Activated T-helper 1 cell treated with anti-CD3 and anti-CD28 coated beads, Interleukin-12 subunit alpha, Interleukin-12 subunit beta, Interleukin-2, Interleukin-4 antibody, amounts not matched to agents 30 ng/mL and 10 ng/mL and 1 ng/mL, durations not matched to agents 14 hours and 24 hours and 36 hours (primary cell): ENCODE measurements around the gene TMEM247. TPM values are rescaled to one million over a fixed set of nuclear protein-coding genes. Genes with fewer than 3 reads are reported as not detected.
A peak's percentile ranks its signal among the peaks of the same experiment; 100 is the strongest.

Experiments
- DNase-seq: peaks from one replicate; pipeline ENCODE4 v3.0.0; 2021; ENCODE audit warnings: low spot score
- H3K27ac Mint-ChIP-seq: one replicate; pipeline ENCODE4 v1.8.0; 2021; ENCODE audit warnings: mild to moderate bottlenecking, mixed read lengths
- H3K27me3 Mint-ChIP-seq: one replicate; pipeline ENCODE4 v1.8.0; 2022; ENCODE audit warnings: mild to moderate bottlenecking, moderate library complexity, mixed read lengths; ENCODE audit not compliant: insufficient read depth
- H3K36me3 Mint-ChIP-seq: one replicate; pipeline ENCODE4 v1.8.0; 2021; ENCODE audit warnings: low read depth, mixed read lengths
- H3K4me1 Mint-ChIP-seq: one replicate; pipeline ENCODE4 v1.8.0; 2021; ENCODE audit warnings: low read depth, mixed read lengths
- H3K4me3 Mint-ChIP-seq: one replicate; pipeline ENCODE4 v1.8.0; 2021; ENCODE audit warnings: mild to moderate bottlenecking, moderate library complexity, mixed read lengths
- H3K9me3 Mint-ChIP-seq: one replicate; pipeline ENCODE4 v1.8.0; 2021; ENCODE audit warnings: mixed read lengths
- intact Hi-C: fragments of 100-400 bp; cut with micrococcal nuclease; formaldehyde crosslinking; loops from one replicate; pipeline ENCODE4 v1.15.1; 2024
- total RNA-seq: library from RNA; stranded (reverse); gene quantifications from 2 replicates; pipeline ENCODE4 v1.2.3, GENCODE V29; 2022

The TMEM247 gene
- total RNA-seq, 1 donor from 2014 or later = not detected

DNA sequence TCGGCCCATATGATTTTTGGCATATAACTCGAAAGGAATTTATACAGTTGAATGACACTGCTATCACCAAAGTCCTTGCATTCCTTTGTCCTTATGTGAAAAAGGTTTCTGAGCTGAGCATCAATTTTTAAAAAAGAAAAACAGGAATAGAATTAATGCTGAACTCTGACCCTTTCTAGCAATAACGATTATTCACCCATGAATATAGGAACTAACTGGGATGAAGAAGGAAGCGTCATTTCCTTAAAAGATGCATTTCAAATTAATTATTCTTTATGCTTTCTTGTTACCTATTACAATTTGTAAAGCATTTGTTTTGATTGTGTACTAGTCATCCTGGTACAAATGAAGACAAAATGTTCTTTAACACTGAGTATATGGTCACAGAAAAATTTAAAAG is 19.3 kb downstream of the TMEM247 start:
- peaks cover 19% of the 10 kb centered on the region for H3K4me1 Mint-ChIP-seq
- no peak overlapping the region for H3K27ac Mint-ChIP-seq
- H3K4me3 Mint-ChIP-seq = peak overlapping the region; percentile 84

DNA sequence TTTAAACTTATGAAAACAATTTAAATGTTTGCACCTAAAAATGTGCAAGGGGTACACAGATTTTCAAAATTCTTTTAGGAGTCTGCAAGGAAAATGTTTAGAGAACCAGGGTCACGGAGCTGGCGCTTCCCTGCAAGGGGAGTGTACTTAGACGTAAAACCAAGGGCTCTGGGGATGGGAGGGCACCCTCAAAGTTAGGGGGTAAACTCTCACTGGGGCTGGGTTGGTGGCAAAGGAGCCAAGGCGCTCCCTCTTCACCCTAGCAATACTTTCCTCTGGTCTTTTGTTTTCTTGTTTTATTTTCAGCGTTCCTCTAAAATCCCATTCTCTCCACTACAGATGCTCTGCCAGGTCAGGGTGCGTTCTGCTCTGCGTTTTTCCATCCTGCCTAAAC is 20.0 kb downstream of the TMEM247 start:
- Mint-ChIP-seq H3K9me3 (no peaks in the 10 kb centered on the region), H3K27me3 (peaks cover 27% of the 10 kb centered on the region), H3K4me3 (peak overlapping the region; percentile 84), H3K27ac (peak overlapping the region; percentile 9), H3K4me1 (peaks cover 18% of the 10 kb centered on the region), H3K36me3 (no peaks in the 10 kb centered on the region)
- DNase-seq = no peak
- intact Hi-C loops = no loop called here

More for the DNA sequence above, 19.3 kb downstream of the TMEM247 start:
- Mint-ChIP-seq H3K9me3 (no peaks in the 10 kb centered on the region), H3K27me3 (peaks cover 27% of the 10 kb centered on the region), H3K36me3 (no peaks in the 10 kb centered on the region)
- intact Hi-C loops = no loop called here
- no peak for DNase-seq

DNA sequence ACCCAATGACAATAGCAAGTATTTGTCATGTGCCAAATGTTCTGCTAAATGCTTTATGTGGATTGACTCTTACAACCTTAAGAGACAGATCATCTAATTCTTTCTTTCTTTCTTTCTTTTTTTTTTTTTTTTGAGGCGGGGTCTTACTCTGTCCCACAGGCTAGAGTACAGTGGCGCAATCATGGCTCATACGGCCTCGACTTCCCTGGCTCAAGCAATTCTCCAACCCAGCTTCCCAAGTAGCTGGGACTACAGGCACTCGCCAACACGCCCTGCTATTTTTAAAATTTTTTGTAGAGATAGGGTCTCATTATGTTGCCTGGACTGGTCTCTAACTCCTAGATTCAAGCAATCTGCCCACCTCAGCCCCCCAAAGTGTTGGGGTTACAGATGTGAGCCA is 21.4 kb downstream of the TMEM247 start:
- intact Hi-C loops = no loop called here
- H3K4me1 Mint-ChIP-seq = peaks cover 18% of the 10 kb centered on the region
- no peak for DNase-seq
- H3K27me3 Mint-ChIP-seq = peaks cover 27% of the 10 kb centered on the region
- no peak overlapping the region for H3K27ac Mint-ChIP-seq
- H3K9me3 Mint-ChIP-seq = no peaks in the 10 kb centered on the region
- H3K36me3 Mint-ChIP-seq = no peaks in the 10 kb centered on the region
- H3K4me3 Mint-ChIP-seq = peak overlapping the region; percentile 11

DNA sequence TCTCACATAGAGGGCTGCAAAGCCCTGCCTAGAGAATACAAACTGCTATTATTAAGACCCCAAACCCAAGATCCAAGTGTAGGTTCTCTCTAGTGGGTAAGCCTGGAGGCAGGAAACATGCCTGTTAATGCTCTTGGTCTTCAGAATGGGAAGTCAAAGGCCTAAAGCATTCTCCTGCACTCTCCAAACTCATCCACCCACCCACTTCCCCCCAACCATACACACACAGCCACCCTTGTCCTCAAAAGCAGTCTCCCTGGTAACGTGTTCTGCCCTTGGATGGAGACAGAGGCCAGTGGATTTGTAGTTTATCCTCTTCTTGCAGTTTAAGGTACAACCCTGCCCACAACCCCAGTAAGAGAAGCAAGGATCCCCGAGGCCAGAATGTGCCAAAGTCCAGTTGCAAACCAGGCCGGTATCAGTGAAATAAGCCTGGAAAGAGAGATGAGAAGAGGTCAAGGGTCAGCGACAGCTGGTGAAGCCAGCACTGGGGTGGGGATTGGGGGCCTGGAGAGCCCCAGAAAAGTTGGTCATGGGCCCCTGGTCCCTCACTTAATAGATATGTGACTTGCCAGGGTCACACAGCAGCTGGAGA is 23.0 kb downstream of the TMEM247 start:
- no peak for DNase-seq
- H3K9me3 Mint-ChIP-seq = no peaks in the 10 kb centered on the region
- intact Hi-C loops = no loop called here

DNA sequence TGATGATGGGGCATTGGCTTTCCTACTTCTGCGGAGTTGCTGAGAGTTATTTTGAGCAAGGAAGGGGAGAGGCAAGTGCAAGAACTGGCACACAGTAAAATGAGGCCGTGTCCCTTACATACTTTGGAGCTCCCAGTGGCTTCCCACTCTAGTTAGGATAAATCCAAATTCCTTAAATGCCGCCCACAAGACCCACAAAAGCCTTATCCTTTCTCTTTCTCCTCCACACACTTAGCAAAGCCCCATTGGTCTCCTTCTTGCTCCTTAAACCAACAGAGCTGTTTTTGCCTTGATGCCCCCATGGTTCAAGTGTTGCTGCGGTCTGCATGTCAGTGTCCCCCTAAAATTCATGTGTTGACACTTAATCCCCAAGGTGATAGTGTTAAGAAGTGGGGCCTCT is 24.3 kb downstream of the TMEM247 start:
- Mint-ChIP-seq H3K27me3 (peaks cover 17% of the 10 kb centered on the region), H3K9me3 (no peaks in the 10 kb centered on the region), H3K27ac (no peak overlapping the region), H3K36me3 (no peaks in the 10 kb centered on the region), H3K4me1 (peaks cover 18% of the 10 kb centered on the region), H3K4me3 (no peak overlapping the region)
- intact Hi-C loops = no loop called here
- no peak for DNase-seq

More for the DNA sequence above, 23.0 kb downstream of the TMEM247 start:
- Mint-ChIP-seq H3K27ac (no peak overlapping the region), H3K4me3 (no peak overlapping the region), H3K4me1 (peaks cover 18% of the 10 kb centered on the region), H3K36me3 (no peaks in the 10 kb centered on the region), H3K27me3 (peaks cover 27% of the 10 kb centered on the region)

DNA sequence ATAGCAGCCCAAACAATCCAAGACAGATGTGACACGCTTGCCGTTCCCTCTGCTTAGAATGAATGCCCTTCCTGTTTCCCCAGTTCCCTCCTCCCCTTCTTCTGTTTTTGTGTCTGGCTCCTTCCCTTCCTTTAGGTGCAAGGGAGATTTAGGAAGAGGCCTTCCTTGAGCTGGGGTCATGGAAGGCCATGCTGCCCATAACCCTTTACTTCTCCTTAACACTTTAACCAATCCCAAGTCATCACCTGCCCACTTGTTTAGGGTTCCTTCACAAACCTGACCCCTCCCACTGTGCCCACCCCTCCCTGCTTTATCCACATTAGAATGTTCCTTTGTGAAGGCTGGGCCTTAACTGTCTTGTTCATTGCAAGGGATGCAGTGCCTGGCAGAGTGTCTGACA is 24.9 kb downstream of the TMEM247 start:
- no peak overlapping the region for H3K27ac Mint-ChIP-seq
- H3K4me3 Mint-ChIP-seq = no peak overlapping the region
- peaks cover 12% of the 10 kb centered on the region for H3K4me1 Mint-ChIP-seq
- intact Hi-C loops = no loop called here
- no peaks in the 10 kb centered on the region for H3K36me3 Mint-ChIP-seq
- H3K9me3 Mint-ChIP-seq = no peaks in the 10 kb centered on the region
- peaks cover 14% of the 10 kb centered on the region for H3K27me3 Mint-ChIP-seq
- no peak for DNase-seq

DNA sequence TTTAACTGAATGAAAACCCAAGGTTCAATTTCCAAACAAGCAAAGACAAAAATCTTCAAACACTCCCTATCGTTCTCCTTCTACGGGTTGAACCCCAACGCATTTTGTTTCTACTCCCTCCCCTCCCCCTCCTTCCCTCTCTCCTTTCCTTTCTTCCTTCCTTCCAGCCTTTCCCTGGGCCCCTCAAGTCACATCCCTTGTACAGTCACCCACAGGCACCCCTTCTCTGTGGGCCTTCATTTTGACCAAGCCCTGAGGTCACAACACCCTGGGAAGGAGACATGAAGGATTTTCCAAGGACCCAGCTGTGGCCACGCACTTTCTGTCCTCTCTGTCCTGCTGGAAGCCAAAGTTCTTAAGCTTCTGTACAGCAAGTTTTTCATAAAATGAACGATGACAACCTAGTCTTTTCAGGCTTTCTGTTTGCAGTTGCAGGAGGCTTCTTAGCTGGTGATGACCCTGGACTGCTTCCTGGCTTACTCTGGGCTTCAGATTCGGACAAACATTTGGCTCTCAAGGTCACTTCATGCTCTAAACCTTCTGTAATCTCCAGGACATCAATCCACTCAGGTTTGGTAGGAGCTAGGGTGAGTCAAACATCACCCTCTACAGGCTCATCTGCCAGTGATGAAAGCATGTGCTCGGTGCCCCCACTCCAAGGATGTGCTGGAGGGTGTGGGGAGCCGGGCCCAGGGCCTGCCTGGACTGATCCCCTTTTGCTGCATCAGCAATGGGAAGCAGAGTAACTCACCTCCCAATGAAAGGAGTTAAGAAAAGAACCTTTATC is 25.5 kb downstream of the TMEM247 start:
- H3K27ac Mint-ChIP-seq = no peak overlapping the region
- H3K4me3 Mint-ChIP-seq = no peak overlapping the region
- H3K4me1 Mint-ChIP-seq = peaks cover 6% of the 10 kb centered on the region
- H3K27me3 Mint-ChIP-seq = peaks cover 12% of the 10 kb centered on the region
- no peaks in the 10 kb centered on the region for H3K36me3 Mint-ChIP-seq
- no peaks in the 10 kb centered on the region for H3K9me3 Mint-ChIP-seq
- intact Hi-C loops = no loop called here
- DNase-seq = no peak

DNA sequence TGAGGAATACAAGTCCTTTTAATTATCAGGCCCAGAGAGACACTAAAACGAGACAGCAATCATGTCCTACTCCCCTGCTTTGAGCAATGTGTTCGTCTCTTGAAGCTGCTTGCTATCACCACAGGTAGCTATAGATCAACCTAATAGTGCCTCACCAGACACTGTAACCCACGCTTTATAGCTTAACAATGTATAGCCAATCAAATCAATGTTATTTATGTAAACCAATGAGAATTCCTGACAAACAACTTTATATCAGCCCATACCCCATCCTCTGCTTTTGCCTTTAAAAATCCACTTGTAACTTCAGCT is 26.1 kb downstream of the TMEM247 start:
- no peaks in the 10 kb centered on the region for H3K36me3 Mint-ChIP-seq
- DNase-seq = no peak

DNA sequence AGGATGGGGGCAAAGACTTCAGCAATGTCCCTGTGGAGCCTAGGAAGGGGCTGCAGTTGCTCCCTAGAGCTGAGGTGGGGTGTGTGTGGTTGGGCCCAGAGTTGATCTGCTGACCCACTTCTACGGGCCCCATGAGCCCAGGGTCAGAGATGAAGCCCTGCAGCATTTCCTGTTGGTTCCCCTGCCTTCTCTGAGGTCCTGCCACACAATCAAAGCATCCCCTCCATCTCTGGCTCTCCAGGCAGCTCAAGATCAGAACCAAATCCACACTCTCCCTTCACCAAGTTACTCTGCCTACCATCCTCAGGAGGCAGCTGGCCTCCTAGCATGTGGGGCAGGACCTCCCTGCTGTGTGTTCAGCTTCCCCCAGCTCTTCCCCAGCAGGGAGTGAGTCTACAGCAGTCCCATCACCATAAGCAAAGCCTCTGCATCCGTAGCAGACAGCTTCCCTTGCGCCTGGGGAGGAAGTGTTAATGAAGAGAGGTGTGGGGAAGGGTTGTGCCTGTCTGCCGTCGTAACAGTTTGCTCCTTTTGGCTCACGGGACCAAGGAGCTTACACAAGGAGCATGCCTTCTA is 26.9 kb downstream of the TMEM247 start:
- Mint-ChIP-seq H3K4me3 (no peak overlapping the region), H3K4me1 (no peaks in the 10 kb centered on the region), H3K36me3 (no peaks in the 10 kb centered on the region), H3K9me3 (no peaks in the 10 kb centered on the region), H3K27ac (no peak overlapping the region), H3K27me3 (peaks cover 2% of the 10 kb centered on the region)
- DNase-seq = no peak
- intact Hi-C loops = no loop called here

More for the DNA sequence above, 26.1 kb downstream of the TMEM247 start:
- Mint-ChIP-seq H3K27ac (no peak overlapping the region), H3K27me3 (peaks cover 8% of the 10 kb centered on the region), H3K4me1 (peaks cover under 1% of the 10 kb centered on the region), H3K9me3 (no peaks in the 10 kb centered on the region), H3K4me3 (no peak overlapping the region)
- intact Hi-C loops = no loop called here

DNA sequence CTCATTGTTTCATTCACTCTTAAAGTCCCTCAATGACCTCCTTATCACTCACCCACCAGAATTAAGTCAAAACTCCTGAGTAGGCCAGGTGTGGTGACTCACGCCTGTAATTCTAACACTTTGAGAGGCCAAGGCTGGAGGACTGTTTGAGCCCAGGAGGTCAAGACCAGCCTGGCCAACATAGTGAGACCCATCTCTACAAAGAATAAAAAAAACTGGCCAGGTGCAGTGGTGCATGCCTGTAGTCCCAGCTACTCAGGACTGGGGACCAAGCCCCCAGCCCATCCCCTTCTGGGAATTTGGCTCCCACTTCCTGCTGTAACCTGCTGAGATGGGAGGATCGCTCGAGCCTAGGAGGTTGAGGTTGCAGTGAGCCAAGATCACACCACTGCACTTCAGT is 28.9 kb downstream of the TMEM247 start:
- Mint-ChIP-seq H3K9me3 (no peaks in the 10 kb centered on the region), H3K4me1 (no peaks in the 10 kb centered on the region), H3K4me3 (no peak overlapping the region), H3K27ac (no peak overlapping the region), H3K36me3 (no peaks in the 10 kb centered on the region), H3K27me3 (peaks cover 3% of the 10 kb centered on the region)
- intact Hi-C loops = no loop called here
- DNase-seq = no peak

DNA sequence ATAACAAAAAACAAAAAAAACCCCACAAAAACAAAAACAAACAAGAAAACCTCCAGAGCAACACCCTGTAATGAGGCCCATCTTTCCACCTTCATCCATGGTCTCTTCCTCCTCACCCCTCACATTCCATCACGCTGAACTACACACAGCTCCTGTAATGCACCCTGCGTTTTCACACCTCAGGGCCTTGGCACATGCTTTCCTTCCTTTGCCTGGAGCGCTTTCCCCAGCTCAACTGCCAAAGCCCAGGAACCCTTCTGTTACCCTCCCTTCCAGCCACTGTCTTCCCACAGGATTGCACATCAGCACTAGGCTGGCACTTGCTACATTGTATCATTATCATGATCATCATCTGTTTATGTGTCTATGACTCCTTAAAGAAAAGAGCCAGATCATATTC is 29.4 kb downstream of the TMEM247 start:
- Mint-ChIP-seq H3K9me3 (no peaks in the 10 kb centered on the region), H3K27me3 (peaks cover 3% of the 10 kb centered on the region), H3K27ac (no peak overlapping the region), H3K4me3 (no peak overlapping the region), H3K36me3 (no peaks in the 10 kb centered on the region), H3K4me1 (no peaks in the 10 kb centered on the region)
- intact Hi-C loops = no loop called here
- no peak for DNase-seq

DNA sequence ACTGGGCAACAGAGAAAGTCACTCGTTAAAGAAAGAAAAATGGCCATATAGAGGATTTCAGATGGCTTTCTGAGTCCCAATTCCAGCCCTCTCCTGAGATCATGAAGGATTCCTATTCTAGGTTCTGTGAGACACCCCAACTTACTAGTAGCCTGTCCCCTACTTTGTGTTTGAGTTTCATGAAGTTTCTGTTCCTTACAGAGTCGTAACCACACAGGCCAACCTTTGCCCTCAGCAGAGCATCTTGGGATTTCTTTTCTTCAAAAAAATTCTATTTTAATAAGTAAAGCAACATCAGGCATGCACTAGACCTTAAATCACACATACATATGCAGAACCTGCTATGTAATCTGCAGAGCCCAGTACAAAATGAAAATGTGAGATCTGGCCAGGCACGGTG is 30.4 kb downstream of the TMEM247 start:
- no peak for DNase-seq
- peaks cover 6% of the 10 kb centered on the region for H3K9me3 Mint-ChIP-seq
- peaks cover 3% of the 10 kb centered on the region for H3K27me3 Mint-ChIP-seq
- H3K4me1 Mint-ChIP-seq = no peaks in the 10 kb centered on the region
- H3K36me3 Mint-ChIP-seq = no peaks in the 10 kb centered on the region
- intact Hi-C loops = no loop called here
- no peak overlapping the region for H3K27ac Mint-ChIP-seq
- no peak overlapping the region for H3K4me3 Mint-ChIP-seq

DNA sequence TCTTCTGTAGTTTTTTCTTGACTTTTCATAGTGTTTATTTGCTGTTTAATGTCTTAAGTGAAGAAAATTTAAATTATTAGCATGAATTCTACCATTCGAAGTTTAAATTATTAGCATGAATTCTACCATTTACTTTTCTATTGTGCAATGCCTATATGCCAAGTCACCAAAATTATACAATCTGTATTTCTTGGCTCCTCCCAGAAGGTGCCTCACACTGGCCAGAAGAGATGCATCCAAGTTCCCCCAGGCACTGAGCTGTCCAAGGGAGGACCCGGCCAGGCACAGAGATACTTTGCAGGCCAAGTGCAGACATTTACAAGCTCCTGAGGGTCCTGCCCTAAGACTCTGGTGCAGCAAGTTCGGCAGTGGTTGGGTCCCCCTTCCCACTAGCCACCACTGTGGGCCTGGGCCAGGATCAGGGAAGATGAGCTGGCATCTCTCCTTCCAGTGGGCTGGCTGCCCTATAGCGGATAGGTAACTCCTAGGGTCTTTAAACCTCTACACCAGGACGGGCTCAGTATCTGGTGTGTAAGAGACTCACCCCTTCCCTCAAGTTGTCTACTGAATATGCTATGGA is 31.3 kb downstream of the TMEM247 start:
- DNase-seq = no peak
- H3K27me3 Mint-ChIP-seq = peaks cover 5% of the 10 kb centered on the region
- peaks cover 14% of the 10 kb centered on the region for H3K9me3 Mint-ChIP-seq
- no peaks in the 10 kb centered on the region for H3K4me1 Mint-ChIP-seq
- intact Hi-C loops = no loop called here
- no peak overlapping the region for H3K4me3 Mint-ChIP-seq
- H3K27ac Mint-ChIP-seq = no peak overlapping the region
- no peaks in the 10 kb centered on the region for H3K36me3 Mint-ChIP-seq
